NOMO-1 treated with dmso at 0.1 percent for 144 hours (cell line): ENCODE measurements around the gene C8G.

Source experiments
- DNase-seq: peaks from one replicate; lab custom pipeline; 2025; ENCODE audit not compliant: unreplicated experiment; lab: John Stamatoyannopoulos, UW

C8G gene

DNA sequence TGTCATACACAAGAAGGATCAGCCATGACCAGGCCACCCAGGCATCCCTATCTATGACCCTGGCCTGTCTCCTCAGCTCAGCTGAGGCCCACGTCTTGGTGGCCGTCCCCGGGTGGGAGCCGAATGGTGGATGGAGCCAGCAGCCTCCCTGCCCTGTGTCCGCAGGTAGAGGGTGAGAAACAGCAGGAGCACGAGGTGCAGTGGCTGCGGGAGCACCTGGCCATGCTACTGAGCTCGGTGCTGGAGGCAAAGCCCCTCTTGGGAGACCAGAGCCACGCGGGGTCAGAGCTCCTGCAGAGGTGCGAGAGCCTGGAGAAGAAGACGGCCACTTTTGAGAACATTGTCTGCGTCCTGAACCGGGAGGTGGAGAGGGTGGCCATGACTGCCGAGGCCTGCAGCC lies 25.0 kb upstream of the C8G start:
- no peak for DNase-seq

DNA sequence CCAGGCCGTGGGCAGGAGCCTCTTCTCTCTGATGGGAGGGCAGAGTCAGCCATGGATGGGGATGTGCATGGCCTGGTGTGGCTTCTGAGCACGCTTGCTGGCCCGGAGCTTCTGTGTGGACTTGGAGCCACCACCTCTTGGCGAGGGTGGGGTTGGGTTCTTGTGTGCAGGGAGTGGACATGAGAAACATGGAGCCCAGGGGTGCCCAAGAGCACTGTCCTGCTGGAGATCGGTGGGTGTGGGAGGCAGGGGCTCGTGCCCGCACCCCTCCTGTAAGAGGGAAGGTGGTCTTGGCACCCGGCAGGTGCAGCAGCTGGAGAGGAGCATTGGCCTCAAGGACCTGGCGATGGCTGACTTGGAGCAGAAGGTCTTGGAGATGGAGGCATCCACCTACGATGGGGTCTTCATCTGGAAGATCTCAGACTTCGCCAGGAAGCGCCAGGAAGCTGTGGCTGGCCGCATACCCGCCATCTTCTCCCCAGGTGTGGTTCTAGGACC lies 24.3 kb upstream of the C8G start:
- DNase-seq = no peak

DNA sequence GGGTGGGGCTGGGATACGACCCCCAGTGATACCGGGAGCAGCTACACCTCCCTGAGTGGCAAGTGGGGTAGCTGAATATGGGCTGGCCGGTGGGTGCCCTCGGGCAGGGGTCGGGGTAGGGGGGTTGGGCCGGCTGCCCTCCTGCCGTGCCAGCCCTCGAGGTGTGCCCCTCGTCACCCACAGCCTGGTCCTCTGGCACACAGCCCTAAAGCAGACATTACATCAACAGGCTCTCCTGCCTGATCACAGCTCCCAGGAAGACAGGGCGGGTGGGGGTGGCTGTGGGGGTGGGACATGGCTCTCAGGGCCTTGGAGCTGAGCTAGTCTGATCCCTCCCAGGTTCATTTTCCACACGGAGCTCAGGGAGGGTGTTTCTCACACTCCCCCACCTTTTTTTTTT lies 23.7 kb upstream of the C8G start:
- DNase-seq = no peak

DNA sequence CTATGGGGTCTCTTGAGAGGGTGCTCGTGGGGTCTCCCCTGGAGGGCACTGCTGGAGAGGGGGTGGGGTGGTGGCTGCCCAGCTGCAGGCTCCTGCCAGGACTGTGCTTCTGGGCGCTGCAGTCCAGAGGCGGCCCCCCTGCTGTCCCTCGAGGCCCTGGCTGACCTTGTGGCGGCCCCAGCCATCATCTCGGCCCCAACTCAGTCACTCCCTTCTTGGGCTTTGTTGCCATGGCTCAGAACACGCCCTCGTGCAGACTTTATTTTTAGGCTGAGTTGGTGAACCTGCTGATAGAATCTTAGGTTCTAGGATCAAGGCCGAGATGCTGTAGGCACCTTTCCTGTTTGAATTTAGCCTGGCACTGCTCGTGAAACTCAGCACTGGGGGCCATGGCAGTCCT lies 23.3 kb upstream of the C8G start:
- DNase-seq = no peak

DNA sequence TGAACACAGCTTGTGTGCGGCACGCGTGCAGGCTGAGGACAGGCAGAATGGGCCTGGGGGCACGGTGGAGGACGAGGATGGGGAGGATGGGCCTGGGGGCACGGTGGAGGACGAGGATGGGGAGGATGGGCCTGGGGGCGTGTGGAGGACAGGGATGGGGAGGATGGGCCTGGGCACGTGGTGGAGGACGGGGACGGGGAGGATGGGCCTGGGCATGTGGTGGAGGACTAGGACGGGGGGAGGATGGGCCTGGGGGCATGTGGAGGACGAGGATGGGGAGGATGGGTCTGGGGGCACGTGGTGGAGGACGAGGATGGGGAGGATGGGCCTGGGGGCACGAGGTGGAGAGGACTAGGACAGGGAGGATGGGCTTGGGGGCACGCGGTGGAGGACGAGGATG lies 22.5 kb upstream of the C8G start:
- DNase-seq = no peak

DNA sequence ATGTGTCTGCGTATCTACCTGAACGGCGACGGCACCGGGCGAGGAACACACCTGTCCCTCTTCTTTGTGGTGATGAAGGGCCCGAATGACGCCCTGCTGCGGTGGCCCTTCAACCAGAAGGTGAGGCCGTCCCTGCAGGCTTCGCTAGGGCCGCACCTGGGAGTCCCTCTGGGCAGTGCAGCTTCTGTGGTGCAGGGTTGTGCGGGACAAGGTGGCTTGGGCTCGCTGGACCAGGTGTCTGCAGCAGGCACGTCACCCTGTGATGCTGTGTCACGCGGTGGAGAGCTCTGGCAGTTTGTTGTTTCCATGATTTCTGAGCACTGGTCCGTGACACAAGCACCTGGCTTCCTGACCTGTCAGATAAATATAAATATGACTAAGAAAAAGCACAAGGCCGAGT lies 21.2 kb upstream of the C8G start:
- DNase-seq = no peak

DNA sequence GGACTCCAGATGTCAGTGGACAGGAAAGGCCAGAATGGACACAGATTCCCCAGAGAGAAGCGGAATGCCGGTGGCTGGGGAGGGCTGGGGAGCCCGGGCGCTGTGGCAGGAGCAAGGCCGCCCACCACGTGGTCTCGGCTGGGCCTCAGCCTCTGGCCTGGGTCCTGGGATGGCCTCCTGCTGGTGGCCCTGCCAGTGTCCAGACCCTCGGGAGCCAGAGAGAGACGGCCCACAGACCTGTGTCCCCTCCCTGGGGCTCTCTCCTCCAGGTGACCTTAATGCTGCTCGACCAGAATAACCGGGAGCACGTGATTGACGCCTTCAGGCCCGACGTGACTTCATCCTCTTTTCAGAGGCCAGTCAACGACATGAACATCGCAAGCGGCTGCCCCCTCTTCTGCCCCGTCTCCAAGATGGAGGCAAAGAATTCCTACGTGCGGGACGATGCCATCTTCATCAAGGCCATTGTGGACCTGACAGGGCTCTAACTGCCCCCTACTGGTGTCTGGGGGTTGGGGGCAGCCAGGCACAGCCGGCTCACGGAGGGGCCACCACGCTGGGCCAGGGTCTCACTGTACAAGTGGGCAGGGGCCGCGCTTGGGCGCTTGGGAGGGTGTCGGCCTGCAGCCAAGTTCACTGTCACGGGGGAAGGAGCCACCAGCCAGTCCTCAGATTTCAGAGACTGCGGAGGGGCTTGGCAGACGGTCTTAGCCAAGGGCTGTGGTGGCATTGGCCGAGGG lies 19.5 kb upstream of the C8G start:
- DNase-seq = no peak

DNA sequence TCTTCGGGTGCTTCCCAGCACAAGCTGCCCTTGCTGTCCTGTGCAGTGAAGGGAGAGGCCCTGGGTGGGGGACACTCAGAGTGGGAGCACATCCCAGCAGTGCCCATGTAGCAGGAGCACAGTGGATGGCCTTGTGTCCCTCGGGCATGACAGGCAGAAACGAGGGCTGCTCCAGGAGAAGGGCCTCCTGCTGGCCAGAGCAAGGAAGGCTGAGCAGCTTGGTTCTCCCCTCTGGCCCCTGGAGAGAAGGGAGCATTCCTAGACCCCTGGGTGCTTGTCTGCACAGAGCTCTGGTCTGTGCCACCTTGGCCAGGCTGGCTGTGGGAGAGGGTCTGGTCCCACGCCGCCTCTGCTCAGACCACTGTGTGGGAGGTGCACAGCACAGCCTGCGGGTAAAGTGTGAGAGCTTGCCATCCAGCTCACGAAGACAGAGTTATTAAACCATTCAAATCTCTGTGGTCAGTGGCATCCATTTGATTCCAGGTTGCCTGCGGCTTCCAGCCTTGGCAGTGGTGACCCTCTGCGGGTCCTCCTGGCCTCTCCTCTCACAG lies 18.8 kb upstream of the C8G start:
- no peak for DNase-seq

DNA sequence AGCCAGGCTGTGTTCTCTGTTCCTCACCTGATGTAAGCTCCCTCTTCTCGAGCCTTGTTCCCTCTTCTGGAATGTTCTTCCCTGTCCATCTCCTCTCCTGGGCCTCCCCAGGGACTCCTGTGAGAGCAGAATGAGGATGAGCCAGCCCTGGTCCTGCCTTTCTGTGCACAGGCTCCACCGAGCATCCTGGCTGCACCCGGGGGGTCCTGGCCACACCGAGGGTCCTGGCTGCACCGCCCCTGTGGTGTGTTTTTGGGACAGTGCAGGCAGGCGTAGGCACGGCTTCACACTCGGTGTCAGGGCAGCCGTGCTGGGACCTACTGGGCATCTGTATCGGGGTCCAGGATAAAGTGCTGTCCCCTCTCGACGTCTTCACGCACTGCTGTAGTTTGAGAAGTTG lies 18.3 kb upstream of the C8G start:
- DNase-seq = no peak

DNA sequence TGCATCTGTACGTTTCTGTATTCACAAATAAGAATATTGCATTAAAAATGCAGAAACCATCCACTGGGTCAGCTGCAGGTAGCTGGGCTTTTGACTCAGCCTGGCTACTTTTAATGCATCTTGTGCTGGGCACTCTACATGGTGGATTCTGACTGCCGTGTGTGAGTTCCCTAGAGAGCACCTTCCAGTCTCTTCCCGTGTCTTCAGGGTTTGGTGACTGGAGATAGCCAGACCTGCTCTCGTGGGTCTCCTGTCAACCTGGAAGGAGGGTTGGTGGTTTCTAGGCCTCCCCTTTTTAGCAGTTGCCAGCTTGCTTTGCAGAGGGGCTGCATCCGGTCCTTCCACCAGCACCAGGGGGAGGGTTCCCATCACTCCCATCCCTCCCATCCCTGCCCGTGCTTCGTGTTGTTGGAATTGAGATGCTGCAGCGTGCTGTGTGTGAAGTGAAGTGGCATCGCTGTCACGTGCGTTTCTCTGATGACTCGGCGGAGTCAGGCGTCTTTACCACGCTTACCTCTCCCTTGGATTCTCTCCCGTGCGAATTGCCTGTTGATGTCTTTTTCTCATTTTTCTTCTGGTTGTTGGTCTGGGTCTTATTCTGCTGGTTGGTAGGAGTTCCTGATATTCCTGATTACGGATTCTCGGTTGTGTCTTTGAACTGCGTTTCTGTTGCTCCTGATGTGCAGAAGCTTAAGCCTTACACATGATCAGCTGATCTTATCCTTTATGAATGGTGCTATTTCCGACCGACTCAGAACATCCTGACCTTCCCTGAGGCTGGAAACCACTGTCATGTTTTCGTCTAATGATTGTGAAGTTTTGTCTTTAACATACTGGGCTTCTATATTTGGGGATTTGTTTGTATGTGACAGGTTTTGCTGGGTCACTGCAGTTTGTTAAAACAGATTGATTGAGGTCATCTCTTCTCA lies 17.4 kb upstream of the C8G start:
- DNase-seq = no peak

DNA sequence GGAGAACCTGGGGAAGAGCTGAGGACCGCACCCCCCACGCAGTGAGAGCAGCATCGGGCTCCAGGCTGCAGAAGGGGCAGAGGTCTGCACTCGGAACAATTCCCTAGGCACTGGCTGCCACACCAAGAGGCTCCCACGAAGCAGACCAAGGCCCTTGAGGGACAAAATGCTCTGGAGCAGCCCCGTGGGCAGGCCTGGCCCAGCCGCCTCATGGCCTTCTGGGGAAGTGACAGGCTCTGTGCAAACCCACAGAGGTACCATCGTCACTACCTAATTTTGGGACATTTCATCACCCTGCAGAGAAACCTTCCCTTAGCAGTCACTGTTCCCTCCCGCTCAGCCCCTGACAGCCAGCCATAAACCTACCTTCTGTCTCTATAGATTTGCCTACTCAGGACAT lies 16.5 kb upstream of the C8G start:
- peak; percentile 77 for DNase-seq

DNA sequence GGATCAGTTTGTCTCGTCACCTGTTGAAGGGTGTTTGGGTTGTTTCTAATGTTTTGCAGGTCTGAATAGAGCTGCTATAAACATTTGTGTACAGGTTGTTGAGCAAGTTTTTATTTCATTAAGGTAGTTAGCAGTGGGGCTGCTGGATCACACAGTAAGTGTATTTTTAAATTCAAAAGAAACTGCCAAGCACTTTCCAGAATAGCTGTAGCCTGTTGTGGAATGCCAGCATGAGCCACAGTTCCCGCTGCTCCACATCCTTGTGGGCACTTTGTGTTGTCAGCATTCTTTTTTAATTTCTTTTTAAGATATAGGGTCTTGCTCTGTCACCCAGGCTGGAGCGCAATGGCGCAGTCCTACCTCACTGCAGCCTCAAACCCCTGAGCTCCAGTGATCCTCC lies 15.0 kb upstream of the C8G start:
- no peak for DNase-seq

DNA sequence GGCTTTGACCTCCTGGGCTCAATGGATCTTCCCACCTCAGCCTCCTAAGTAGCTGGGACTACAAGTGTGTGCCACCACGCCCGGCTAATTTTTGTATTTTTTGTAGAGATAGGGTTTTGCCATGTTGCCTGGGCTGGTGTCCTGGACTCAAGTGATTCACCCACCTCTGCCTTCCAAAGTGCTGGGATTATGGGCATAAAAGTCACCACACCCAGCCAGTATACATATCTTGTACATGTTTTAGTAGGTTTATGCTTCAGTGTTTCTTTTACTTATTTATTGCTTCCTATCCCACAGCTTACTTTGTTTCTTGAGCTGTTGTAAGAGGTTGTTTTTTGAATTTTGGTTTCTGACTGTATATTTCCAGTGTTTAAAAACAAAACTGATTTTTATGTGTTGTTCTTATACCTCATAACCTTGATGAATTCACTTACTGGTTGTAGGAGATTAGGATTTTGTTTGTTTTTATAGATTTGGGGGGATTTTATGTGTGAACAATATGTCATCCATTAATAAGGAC lies 13.4 kb upstream of the C8G start:
- DNase-seq = no peak

DNA sequence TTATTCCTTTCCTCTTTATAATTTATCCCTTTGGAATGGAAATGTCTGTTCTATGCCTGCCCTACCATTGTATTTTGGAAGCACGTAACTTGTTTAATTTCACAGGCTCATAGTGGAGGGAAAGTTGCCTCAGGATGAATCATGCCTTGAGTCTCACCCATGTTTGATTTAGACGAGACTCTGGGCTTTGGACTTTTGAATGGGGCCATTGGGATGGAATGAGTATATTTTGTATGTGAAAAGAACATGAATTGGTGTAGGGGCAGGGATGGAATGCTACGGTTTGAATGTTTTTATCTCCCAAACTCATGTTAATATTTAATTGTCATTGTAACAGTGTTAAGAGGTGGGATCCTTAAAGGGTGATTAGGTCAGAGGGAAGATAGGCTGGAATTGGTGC lies 10.8 kb upstream of the C8G start:
- DNase-seq = no peak

DNA sequence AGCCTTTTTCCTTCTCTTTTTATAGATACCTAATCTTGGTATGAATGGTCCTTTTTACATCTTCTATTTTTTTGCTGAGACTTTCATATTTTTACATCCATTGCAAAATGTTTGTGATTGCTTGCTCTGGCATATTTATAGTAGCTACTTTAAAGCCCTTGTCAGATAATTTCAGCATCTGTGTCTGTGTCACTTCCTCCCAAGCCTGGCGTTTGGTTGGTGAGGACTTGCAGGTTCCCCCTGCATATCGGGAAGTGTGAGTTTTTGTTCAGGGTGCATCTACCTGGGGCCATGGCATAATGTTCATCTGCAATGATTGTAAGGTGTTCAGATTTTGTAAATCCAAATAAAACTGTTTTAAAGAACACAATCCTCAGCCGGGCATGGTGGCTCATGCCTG lies 9.4 kb upstream of the C8G start:
- peak; percentile 94 for DNase-seq

DNA sequence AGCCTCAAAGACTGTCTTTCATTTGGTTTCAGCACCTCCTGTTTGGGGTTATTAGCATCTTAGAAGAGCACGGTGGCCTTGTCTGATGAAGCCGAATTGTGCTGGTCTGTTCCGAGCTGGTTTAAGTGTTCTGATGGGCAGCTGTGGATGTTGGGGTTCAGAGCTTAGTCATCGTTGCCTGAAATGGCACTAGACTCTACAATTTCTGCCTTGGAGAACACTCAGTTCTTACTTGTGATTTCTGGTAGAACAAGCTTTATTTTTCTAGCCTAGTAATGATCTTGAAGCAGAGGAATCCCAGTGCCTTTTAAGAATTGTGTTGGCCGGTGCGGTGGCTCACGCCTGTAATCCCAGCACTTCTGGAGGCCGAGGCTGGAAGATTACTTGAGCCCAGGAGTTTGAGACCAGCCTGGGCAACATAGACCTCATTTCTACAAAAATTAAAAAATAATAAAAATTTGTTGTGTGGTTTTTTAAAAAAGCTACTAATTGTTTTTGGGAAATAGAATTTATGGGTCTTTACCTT lies 8.3 kb upstream of the C8G start:
- no peak for DNase-seq

DNA sequence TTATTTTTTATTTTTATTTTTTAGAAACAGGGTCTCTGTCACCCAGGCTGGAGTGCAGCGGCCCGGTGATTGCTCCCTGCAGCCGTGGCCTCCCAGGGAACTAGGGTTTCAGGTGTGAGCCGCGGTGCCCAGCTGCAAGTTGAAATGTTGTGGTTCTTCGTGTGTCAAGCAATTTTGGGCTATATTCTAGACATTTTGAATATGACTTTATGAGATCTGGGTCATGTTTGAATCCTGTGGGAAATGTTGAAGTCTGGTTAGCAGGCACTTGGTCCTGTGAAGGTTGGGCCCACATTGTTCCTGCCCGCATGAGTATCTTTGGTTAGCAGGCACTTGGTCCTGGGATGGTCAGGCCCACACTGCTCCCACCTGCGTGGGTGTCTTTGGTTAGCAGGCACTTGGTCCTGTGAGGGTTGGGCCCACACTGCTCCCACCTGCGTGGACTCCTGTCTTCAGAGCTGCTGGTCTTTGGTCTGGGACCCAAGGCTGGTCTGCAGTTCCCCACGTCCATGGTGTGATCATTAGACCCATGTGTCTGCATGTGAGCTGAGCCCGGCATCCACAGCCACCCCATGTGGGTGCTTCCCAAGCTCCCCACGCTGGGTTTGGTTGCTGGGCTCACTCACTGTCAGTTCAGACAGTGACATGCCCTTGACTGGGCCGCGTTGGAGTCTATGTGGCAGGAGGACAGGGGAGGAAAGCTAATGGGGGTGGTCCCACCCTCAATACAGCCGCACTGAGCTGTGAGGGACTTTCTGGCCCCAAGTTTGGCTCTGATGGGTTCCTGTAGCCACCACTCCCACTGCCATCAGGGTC lies 7.6 kb upstream of the C8G start:
- DNase-seq = no peak

DNA sequence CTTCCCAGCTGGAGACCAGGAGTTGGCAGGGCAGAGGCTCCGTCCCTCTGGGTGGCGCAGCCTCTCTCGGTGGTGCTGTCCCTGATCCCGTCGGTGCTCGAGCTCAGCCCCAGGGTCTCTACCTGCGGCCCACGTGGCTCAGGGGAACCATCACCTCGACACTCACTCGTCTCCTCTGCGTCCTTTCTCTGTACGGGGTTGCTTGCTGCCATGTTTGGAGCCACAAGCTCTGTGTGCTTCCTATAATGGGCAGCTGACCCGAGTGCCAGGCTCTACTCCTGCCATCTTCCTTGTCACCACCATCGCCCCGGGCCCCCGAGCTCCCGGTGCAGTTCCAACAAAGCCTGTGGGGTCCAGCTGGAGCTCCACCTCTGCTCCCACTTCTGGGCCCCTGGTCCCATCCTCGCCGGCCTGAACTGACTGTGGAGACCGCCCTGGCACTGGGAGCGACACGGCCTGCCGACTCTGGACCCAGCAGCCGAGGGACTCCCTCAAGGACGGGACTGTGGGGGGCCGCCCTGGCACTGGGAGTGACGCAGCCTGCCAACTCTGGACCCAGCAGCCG lies 5.5 kb upstream of the C8G start:
- no peak for DNase-seq

DNA sequence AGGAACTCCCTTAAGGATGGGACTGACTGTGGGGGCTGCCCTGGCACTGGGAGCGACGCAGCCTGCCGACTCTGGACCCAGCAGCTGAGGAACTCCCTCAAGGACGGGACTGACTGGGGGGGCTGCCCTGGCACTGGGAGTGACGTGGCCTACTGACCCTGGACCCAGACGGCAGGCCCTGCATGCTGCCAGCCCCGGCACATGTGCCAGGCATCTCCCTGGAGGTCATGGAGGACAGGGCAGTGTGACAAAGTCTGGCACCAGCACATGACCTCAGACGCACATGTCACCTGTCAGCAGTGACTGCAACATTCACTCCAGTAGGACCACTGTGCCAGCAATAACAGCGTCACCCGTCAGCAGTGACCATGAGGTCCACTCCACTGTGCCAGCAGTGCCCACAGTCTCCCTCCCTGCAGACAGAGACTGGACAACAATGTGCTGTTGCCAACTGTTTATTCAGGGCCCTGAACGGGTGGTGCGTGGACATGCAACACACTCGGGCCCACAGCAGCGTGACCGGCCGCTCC lies 5.0 kb upstream of the C8G start:
- no peak for DNase-seq
